GM18870 (cell line): ENCODE data around the gene DUSP9.
"Not testable (repeated sequence)": the region's sequence is repeated elsewhere in the genome, so short reads cannot be mapped to it uniquely, and the experiment has no call there.

Experiments used
- ATAC-seq: cut with Tn5 transposase; IDR thresholded peaks from one replicate; pipeline ENCODE4 v1.9.1; 2021; ENCODE audit warnings: moderate library complexity; ENCODE audit not compliant: unreplicated experiment

The DUSP9 gene

GRCh38 chrX:153689654-153690465, 42.9 kb downstream of the DUSP9 start:
- no peak for ATAC-seq

GRCh38 chrX:153690466-153690865, 43.5 kb downstream of the DUSP9 start:
- ATAC-seq = no peak

- not testable (repeated sequence) for ATAC-seq
These were observed 44.2 kb downstream of the DUSP9 start for GRCh38 chrX:153691032-153691827.

- no peak for ATAC-seq
These were observed 45.0 kb downstream of the DUSP9 start for GRCh38 chrX:153692003-153692402.

- no peak for ATAC-seq
These were observed 45.7 kb downstream of the DUSP9 start for GRCh38 chrX:153692611-153693156.

GRCh38 chrX:153693216-153694086, 46.4 kb downstream of the DUSP9 start:
- ATAC-seq = no peak

GRCh38 chrX:153694256-153694655, 47.3 kb downstream of the DUSP9 start:
- not testable (repeated sequence) for ATAC-seq

GRCh38 chrX:153694687-153695270, 47.8 kb downstream of the DUSP9 start:
- ATAC-seq = no peak

- ATAC-seq = no peak
These were observed 49.1 kb downstream of the DUSP9 start for GRCh38 chrX:153696100-153696499.

GRCh38 chrX:153696538-153696937, 49.5 kb downstream of the DUSP9 start:
- ATAC-seq = not testable (repeated sequence)

GRCh38 chrX:153696986-153697722, 50.2 kb downstream of the DUSP9 start:
- ATAC-seq = not testable (repeated sequence)

- no peak for ATAC-seq
These were observed 51.2 kb downstream of the DUSP9 start for GRCh38 chrX:153697924-153698865.

GRCh38 chrX:153699210-153699783, 52.3 kb downstream of the DUSP9 start:
- not testable (repeated sequence) for ATAC-seq

- not testable (repeated sequence) for ATAC-seq
These were observed 52.9 kb downstream of the DUSP9 start for GRCh38 chrX:153699784-153700371.

- ATAC-seq = no peak
These were observed 53.5 kb downstream of the DUSP9 start for GRCh38 chrX:153700376-153700945.
